C4-2B (cell line): ENCODE measurements around the gene OCA2.

Experiments
- H3K27ac ChIP-seq: fragments of 450-650 bp; 2 replicates; pipeline ENCODE4 v1.5.1; 2017
- ZFX ChIP-seq: fragments of 450-650 bp; IDR thresholded peaks from 2 replicates; pipeline ENCODE4 v1.6.1; 2017
- TF ChIP-seq, protein P1 (sequence below): fragments of 450-650 bp; conservative IDR thresholded peaks from 2 replicates; pipeline ENCODE4 v1.5.1; 2017; ENCODE audit warnings: mild to moderate bottlenecking

Gene OCA2

DNA sequence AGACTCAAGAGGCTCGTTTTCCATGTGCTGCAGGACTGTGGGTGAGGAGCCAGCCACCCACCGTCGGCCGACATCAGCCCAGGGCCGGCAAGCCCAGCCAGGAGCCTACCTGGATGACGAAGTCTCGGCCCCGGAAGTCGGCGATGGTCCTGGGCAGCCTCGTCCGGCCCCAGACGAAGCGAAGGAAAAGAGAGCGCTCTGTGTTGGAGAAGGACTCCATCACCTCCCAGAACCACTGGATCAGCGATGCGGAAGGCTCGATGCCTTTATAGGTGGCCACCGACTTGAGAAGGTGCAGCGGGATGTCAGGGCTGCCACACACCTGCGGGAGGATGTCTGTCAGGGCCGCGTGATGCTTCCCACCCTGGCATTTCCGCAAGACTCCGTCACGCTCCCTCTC lies 13.8 kb upstream of the OCA2 start:
- TF ChIP-seq, protein P1, sequence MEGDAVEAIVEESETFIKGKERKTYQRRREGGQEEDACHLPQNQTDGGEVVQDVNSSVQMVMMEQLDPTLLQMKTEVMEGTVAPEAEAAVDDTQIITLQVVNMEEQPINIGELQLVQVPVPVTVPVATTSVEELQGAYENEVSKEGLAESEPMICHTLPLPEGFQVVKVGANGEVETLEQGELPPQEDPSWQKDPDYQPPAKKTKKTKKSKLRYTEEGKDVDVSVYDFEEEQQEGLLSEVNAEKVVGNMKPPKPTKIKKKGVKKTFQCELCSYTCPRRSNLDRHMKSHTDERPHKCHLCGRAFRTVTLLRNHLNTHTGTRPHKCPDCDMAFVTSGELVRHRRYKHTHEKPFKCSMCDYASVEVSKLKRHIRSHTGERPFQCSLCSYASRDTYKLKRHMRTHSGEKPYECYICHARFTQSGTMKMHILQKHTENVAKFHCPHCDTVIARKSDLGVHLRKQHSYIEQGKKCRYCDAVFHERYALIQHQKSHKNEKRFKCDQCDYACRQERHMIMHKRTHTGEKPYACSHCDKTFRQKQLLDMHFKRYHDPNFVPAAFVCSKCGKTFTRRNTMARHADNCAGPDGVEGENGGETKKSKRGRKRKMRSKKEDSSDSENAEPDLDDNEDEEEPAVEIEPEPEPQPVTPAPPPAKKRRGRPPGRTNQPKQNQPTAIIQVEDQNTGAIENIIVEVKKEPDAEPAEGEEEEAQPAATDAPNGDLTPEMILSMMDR: no peak
- no peak for TF ChIP-seq ZFX
- no peak overlapping the region for H3K27ac ChIP-seq

DNA sequence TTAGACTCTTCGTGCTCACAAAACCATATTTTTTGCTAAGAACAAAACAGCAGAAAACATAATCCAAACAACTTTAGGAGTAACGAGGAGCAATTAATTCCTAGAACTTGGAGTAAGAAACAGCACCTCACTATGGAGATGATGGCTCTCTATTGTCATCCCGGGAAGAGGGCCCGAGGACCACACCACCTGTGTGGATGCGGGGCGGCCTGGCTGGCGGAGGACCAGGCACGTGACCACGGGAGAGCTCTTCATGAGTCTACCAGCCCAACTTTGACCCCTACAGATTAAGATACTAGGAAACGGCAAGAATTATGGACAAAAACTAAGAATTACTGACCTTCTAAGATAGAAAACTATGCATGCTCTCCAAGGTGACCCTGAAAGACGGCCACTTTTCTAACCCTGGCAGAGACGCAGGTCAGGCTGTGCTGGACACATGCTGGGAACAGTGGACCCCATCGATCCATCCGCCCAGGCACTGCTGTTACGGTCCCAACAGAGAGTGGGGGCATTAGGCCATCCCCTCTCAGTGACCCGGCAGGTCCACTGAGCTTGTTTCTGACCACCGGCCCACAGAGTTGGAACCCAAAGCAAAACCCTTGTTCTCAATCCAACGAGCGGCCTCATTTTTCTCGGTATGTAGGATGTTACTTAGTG lies 13.1 kb upstream of the OCA2 start:
- no peak for TF ChIP-seq ZFX
- TF ChIP-seq, protein P1: no peak

DNA sequence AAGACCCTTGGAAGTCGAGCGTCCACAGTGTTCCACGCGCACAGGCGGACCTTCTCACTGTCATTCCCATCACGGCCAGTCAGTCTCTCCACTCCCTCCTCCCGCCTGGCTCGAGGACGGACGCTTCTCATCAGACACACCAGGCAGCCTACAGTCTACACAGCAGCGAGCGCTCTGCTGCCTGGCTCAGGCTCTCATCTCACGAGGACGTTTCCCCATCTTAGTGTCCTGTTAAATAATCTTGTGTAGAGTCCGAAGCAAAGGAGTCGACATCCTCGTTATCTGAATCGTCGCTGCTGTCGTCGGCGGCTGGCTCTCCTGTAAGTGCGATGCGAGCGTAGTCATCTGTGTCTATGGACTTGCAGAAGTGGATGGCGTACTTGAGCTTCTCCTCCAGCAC lies 12.4 kb upstream of the OCA2 start:
- no peak for TF ChIP-seq ZFX
- TF ChIP-seq, protein P1: no peak
- H3K27ac ChIP-seq: no peak overlapping the region

More for the DNA sequence above, 13.1 kb upstream of the OCA2 start:
- H3K27ac ChIP-seq: no peak overlapping the region

DNA sequence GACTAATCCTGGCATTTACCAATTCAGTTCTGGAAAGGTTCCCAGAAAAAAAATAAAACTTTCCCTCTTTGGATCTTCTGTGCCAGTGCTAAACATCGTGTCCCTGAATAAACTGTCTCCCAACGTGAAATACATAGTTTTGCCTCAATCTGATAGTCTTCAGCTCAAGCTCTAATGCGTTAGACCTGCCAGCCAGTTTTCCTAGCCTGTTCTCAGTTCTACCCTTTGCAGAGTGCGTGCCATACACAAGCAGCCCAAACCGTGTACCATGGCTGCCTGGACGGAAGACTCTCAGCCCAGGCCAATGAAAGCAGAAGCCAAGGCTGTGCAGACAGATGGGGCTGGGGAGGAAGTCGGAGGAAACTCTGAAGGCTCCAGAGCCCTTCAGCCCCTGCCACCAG lies 11.4 kb upstream of the OCA2 start:
- H3K27ac ChIP-seq: no peak overlapping the region
- TF ChIP-seq, protein P1: no peak

DNA sequence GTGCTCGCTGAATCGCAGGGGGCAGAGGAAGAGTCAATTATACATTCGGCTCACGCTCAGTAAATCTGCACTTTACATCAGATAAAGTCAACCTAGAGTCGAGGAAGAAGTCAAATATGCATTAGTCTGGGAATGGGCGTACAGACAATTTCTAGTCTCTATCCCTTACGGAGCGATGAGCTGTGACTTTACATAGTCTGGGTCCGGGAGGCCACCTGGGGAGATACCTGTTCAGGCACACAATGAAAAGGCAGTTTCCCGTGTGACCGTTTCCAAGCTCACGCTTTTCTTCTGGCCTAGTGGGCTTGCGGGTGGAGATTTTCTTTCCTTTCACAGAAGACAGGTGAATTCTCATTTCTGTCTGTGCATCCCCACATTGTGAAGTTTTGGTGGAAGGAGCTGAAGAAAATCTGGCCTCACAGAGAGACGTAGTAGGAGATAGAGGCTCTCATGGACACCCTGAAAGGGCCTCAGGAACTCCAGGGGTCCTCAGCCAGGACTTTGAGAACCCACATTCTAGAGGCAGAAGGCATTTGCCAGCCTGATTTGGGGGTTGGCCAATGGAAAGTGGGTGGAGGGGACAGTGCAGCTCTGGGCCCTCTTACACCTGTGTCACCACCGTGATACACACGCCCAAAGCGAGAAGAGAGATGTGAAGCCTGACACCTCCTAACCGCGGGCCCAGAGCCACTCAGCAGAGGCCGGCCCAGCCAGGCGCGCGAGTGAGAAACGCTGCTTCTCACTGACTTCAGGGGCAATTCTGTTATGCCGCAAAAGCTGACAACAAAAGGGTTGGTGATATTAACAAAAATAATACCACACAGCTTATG lies 10.7 kb upstream of the OCA2 start:
- no peak for TF ChIP-seq ZFX
- TF ChIP-seq, protein P1: no peak
- no peak overlapping the region for H3K27ac ChIP-seq

DNA sequence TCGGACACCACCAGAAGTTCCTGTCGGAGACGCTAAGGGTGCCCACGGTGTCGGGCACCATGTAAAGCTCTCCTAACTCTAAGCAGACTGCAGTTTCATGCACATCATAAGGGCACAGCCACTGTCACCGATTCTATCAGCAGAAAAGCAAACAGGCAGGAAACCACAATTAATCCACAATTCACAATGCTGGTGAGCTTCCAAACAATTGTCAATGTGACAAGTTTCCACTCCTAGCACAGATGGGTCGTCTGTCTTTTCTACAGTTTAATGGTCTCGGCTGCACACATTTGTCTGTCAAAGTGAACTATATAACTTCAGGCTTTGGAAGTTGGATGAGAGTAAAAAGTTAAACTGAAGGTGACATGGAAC lies 8.8 kb upstream of the OCA2 start:
- H3K27ac ChIP-seq: no peak overlapping the region
- TF ChIP-seq, protein P1: no peak
- no peak for TF ChIP-seq ZFX

DNA sequence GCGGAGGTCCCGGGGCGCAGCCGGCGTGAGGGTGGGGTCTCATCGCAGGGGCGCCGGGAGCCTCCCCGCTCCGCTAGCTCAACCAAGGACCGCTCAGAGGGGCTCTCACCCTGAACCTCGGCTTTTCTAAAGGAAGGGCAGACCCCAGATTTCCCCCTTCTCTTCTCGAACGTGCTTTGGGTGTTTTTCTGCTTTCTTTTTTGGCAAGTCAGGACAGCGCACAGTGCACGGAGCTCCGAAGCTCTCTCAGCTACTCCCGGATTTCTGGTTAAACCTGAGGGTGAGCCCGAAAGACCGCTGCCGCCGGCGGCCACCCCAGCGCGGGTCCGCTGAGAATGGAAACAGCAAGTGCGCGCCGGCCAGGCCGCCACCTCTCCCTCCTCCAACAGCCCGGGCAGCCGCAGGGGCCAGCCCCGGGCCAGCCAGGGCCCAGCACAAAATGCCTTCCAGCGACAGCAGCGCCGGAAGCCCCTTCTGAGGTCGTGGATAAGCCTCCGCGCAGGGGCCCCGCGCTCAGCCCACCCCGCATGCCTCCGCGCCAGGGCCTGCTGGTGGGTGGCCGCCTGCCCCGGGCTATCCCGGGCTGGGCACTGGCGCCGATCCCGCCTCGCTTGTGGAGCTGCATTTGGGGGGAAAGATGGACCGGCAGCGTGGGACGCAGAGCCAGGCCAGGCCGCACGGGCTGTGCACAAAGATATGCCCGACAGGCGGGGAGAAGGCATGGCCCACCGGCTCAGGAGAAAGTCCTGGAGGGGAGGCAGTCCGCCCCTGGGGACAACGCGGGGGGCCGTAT lies 8.2 kb upstream of the OCA2 start:
- no peak overlapping the region for H3K27ac ChIP-seq
- TF ChIP-seq, protein P1: no peak
- TF ChIP-seq ZFX: no peak
